ENCODE results near the gene RC3H1. TPM values are rescaled to one million over a fixed set of nuclear protein-coding genes. Genes with fewer than 3 reads are reported as not detected.

Gene RC3H1
- total RNA-seq, 2 donors from 2014 or later: 25.3 to 41.5 TPM

GRCh38 chr1:174036798-174037197 is 14.6 kb upstream of the RC3H1 start:
- no peak for ATAC-seq (ENCODE audit: insufficient number of reproducible peaks, low FRiP score, low read depth)
- no peaks in the 10 kb centered on the region for H3K36me3 ChIP-seq

GRCh38 chr1:174036204-174036603 is 14.0 kb upstream of the RC3H1 start:
- no peak overlapping the region for H3K4me3 ChIP-seq
- H3K9me3 ChIP-seq: no peaks in the 10 kb centered on the region
- no peak for ATAC-seq (ENCODE audit: insufficient number of reproducible peaks, low FRiP score, low read depth)
- no peak for TF ChIP-seq CTCF (IDR thresholded peaks at IDR 0.05)
- H3K27ac ChIP-seq: no peak overlapping the region
- DNase-seq (ENCODE audit: low spot score): no peak
- H3K4me1 ChIP-seq (ENCODE audit: control insufficient read depth in 1 of 2, low read depth in 2 of 2): no peaks in the 10 kb centered on the region
- H3K36me3 ChIP-seq: no peaks in the 10 kb centered on the region
- no peaks in the 10 kb centered on the region for H3K27me3 ChIP-seq (replicated peaks; ENCODE audit: insufficient read depth)

More at GRCh38 chr1:174036798-174037197, 14.6 kb upstream of the RC3H1 start:
- H3K27me3 ChIP-seq (replicated peaks; ENCODE audit: insufficient read depth): no peaks in the 10 kb centered on the region
- no peak overlapping the region for H3K4me3 ChIP-seq
- H3K9me3 ChIP-seq: no peaks in the 10 kb centered on the region
- no peak overlapping the region for H3K27ac ChIP-seq
- no peak for TF ChIP-seq CTCF (IDR thresholded peaks at IDR 0.05)
- no peak for DNase-seq (ENCODE audit: low spot score)
- H3K4me1 ChIP-seq (ENCODE audit: control insufficient read depth in 1 of 2, low read depth in 2 of 2): no peaks in the 10 kb centered on the region

GRCh38 chr1:174032671-174033222 is 10.6 kb upstream of the RC3H1 start:
- no peaks in the 10 kb centered on the region for H3K36me3 ChIP-seq
- no peaks in the 10 kb centered on the region for H3K27me3 ChIP-seq (replicated peaks; ENCODE audit: insufficient read depth)
- TF ChIP-seq CTCF (IDR thresholded peaks at IDR 0.05): no peak
- no peaks in the 10 kb centered on the region for H3K4me1 ChIP-seq (ENCODE audit: control insufficient read depth in 1 of 2, low read depth in 2 of 2)
- H3K4me3 ChIP-seq: no peak overlapping the region
- no peak for ATAC-seq (ENCODE audit: insufficient number of reproducible peaks, low FRiP score, low read depth)
- H3K9me3 ChIP-seq: no peaks in the 10 kb centered on the region
- no peak for DNase-seq (ENCODE audit: low spot score)
- H3K27ac ChIP-seq: no peak overlapping the region

GRCh38 chr1:174031099-174031498 is 8.9 kb upstream of the RC3H1 start:
- no peak for TF ChIP-seq CTCF (IDR thresholded peaks at IDR 0.05)

GRCh38 chr1:174028495-174028894 is 6.3 kb upstream of the RC3H1 start:
- no peak for TF ChIP-seq CTCF (IDR thresholded peaks at IDR 0.05)
- no peak for ATAC-seq (ENCODE audit: insufficient number of reproducible peaks, low FRiP score, low read depth)
- no peaks in the 10 kb centered on the region for H3K27me3 ChIP-seq (replicated peaks; ENCODE audit: insufficient read depth)

More at GRCh38 chr1:174031099-174031498, 8.9 kb upstream of the RC3H1 start:
- H3K36me3 ChIP-seq: no peaks in the 10 kb centered on the region
- no peaks in the 10 kb centered on the region for H3K4me1 ChIP-seq (ENCODE audit: control insufficient read depth in 1 of 2, low read depth in 2 of 2)
- no peaks in the 10 kb centered on the region for H3K27me3 ChIP-seq (replicated peaks; ENCODE audit: insufficient read depth)
- ATAC-seq (ENCODE audit: insufficient number of reproducible peaks, low FRiP score, low read depth) (no peak), DNase-seq (ENCODE audit: low spot score) (no peak)
- H3K4me3 ChIP-seq: no peak overlapping the region
- no peak overlapping the region for H3K27ac ChIP-seq
- no peaks in the 10 kb centered on the region for H3K9me3 ChIP-seq

More at GRCh38 chr1:174028495-174028894, 6.3 kb upstream of the RC3H1 start:
- Histone ChIP-seq H3K36me3 (no peaks in the 10 kb centered on the region), H3K27ac (no peak overlapping the region), H3K4me3 (no peak overlapping the region), H3K4me1 (ENCODE audit: control insufficient read depth in 1 of 2, low read depth in 2 of 2) (no peaks in the 10 kb centered on the region), H3K9me3 (no peaks in the 10 kb centered on the region)
- no peak for DNase-seq (ENCODE audit: low spot score)

Data from thoracic aorta (tissue), 2 donors.